Measurements from ENCODE around the gene STYX.

GRCh38 chr14:52703664-52704063 is 26.3 kb upstream of the STYX start:
- TF ChIP-seq CTCF (IDR thresholded peaks at IDR 0.05), result no peak
- no peak for TF ChIP-seq POLR2A (IDR thresholded peaks at IDR 0.05)

Data from vagina (tissue), 2 donors.